ENCODE data around the gene ANKIB1.

ANKIB1 gene

DNA sequence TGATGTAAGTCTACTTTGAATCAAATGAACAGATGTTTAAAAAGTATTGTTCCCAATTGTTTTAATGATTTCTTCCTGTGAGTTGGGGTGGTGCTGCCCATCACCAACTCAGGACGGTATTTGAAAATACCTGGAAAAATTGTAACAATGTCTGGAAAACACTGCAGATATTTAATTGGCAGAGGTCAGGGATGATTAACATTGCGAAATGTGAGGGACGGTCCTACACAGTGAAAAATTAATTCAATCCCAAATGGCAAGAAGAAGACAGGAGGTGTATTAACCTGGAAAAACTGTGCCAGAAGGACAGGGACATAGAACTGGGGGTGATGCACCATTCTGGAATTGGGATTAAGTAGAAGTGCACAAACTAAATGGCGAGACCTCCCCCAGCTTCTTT is 29.6 kb downstream of the ANKIB1 start:
- no peaks in the 10 kb centered on the region for H3K9me3 ChIP-seq (ENCODE audit: control insufficient read depth in 1 of 2, low read length in 2 of 2)
- no peak overlapping the region for H3K4me3 ChIP-seq (ENCODE audit: low read depth in 1 of 2, low read length in 2 of 2)
- H3K27me3 ChIP-seq (ENCODE audit: low read depth, low read length) = no peaks in the 10 kb centered on the region
- H3K36me3 ChIP-seq (ENCODE audit: control insufficient read depth in 1 of 2, insufficient read depth in 2 of 2, low read length in 2 of 2) = no peaks in the 10 kb centered on the region
- no peaks in the 10 kb centered on the region for H3K4me1 ChIP-seq (ENCODE audit: control insufficient read depth in 1 of 2, insufficient read depth in 2 of 2, low read length in 2 of 2)
- H3K27ac ChIP-seq (ENCODE audit: low read length) = no peak overlapping the region

DNA sequence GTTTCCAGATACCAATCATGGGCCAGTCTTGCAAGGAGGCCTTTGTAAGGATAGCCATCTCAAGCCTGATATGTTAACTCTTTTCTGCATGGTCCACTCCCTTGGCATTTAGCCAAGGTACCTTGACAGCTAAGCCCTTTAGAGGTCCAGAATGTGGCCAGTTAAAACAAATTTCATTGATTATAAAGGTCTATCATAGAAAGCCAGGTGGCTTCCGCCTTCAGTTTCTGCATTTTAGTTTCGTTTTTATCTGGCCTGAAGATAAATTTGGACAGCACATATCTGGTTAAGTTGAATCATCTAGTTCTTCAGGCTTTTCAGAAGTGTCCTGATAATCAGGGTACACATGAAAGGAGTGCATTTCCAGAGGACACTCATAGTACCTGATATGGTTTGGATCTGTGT is 30.7 kb downstream of the ANKIB1 start:
- Histone ChIP-seq H3K27me3 (ENCODE audit: low read depth, low read length) (no peaks in the 10 kb centered on the region), H3K36me3 (ENCODE audit: control insufficient read depth in 1 of 2, insufficient read depth in 2 of 2, low read length in 2 of 2) (peaks cover 0 to 6% of the 10 kb centered on the region in 2 donors), H3K27ac (ENCODE audit: low read length) (no peak overlapping the region), H3K4me3 (ENCODE audit: low read depth in 1 of 2, low read length in 2 of 2) (no peak overlapping the region), H3K4me1 (ENCODE audit: control insufficient read depth in 1 of 2, insufficient read depth in 2 of 2, low read length in 2 of 2) (no peaks in the 10 kb centered on the region), H3K9me3 (ENCODE audit: control insufficient read depth in 1 of 2, low read length in 2 of 2) (no peaks in the 10 kb centered on the region)

- Histone ChIP-seq H3K4me1 (ENCODE audit: control insufficient read depth in 1 of 2, insufficient read depth in 2 of 2, low read length in 2 of 2) (peaks cover 0 to 11% of the 10 kb centered on the region in 2 donors), H3K4me3 (ENCODE audit: low read depth in 1 of 2, low read length in 2 of 2) (no peak overlapping the region), H3K9me3 (ENCODE audit: control insufficient read depth in 1 of 2, low read length in 2 of 2) (no peaks in the 10 kb centered on the region), H3K27ac (ENCODE audit: low read length) (no peak overlapping the region), H3K36me3 (ENCODE audit: control insufficient read depth in 1 of 2, insufficient read depth in 2 of 2, low read length in 2 of 2) (peaks cover 0 to 6% of the 10 kb centered on the region in 2 donors), H3K27me3 (ENCODE audit: low read depth, low read length) (no peaks in the 10 kb centered on the region)
These were observed 33.7 kb downstream of the ANKIB1 start for GRCh38 chr7:92279396-92280031.

DNA sequence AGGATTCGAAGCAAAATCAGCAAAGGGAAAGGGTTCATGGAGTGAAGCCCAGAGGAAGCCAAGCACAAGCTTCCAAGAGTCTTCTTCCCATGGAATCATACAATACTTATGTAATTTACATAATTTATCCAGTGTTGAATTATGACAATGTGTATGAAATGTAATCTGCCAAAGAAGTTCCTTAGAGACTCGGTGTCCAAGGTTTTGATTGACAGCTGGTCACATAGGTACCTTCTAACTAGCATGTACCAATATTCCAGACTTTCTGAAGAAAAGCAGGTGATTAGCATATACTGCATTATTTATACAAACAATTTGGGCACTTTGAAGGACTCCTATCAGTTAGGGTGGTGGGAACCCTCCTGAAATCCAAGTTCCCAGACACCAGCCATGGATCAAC is 35.3 kb downstream of the ANKIB1 start:
- Histone ChIP-seq H3K4me1 (ENCODE audit: control insufficient read depth in 1 of 2, insufficient read depth in 2 of 2, low read length in 2 of 2) (peaks cover 0 to 11% of the 10 kb centered on the region in 2 donors), H3K4me3 (ENCODE audit: low read depth in 1 of 2, low read length in 2 of 2) (no peak overlapping the region), H3K9me3 (ENCODE audit: control insufficient read depth in 1 of 2, low read length in 2 of 2) (no peaks in the 10 kb centered on the region), H3K27me3 (ENCODE audit: low read depth, low read length) (no peaks in the 10 kb centered on the region), H3K36me3 (ENCODE audit: control insufficient read depth in 1 of 2, insufficient read depth in 2 of 2, low read length in 2 of 2) (peaks cover 0 to 6% of the 10 kb centered on the region in 2 donors), H3K27ac (ENCODE audit: low read length) (no peak overlapping the region)

DNA sequence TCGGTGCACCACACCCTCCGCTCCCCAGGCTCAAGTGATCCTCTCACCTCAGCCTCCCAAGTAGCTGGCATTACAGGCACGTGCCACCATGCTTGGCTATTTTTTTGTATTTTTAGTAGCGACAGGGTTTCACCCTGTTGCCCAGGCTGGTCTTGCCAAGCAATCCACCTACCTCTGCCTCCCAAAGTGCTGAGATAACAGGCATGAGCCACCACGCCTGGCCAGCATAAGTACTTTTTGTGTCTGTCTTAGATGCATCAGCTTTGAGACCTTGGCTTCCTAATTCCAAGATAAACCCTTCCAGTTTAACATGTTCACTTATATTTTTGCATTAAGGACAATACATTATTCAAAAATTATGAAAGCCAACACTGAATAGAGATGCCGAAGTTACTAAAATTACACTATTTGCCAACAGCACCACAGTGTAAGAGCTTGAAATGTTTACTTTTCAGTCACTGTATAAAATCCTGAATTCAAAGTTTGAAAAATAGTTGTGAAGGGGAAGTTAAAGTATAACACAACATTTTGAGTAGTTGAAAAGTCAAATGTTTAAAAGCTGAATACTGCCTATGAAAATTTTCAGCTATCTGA is 36.5 kb downstream of the ANKIB1 start:
- H3K27me3 ChIP-seq (ENCODE audit: low read depth, low read length) = no peaks in the 10 kb centered on the region
- no peak overlapping the region for H3K27ac ChIP-seq (ENCODE audit: low read length)
- no peak overlapping the region for H3K4me3 ChIP-seq (ENCODE audit: low read depth in 1 of 2, low read length in 2 of 2)
- peaks cover 0 to 6% of the 10 kb centered on the region in 2 donors for H3K36me3 ChIP-seq (ENCODE audit: control insufficient read depth in 1 of 2, insufficient read depth in 2 of 2, low read length in 2 of 2)
- H3K9me3 ChIP-seq (ENCODE audit: control insufficient read depth in 1 of 2, low read length in 2 of 2) = no peaks in the 10 kb centered on the region
- peaks cover 0 to 11% of the 10 kb centered on the region in 2 donors for H3K4me1 ChIP-seq (ENCODE audit: control insufficient read depth in 1 of 2, insufficient read depth in 2 of 2, low read length in 2 of 2)

- Histone ChIP-seq H3K9me3 (ENCODE audit: control insufficient read depth in 1 of 2, low read length in 2 of 2) (no peaks in the 10 kb centered on the region), H3K4me1 (ENCODE audit: control insufficient read depth in 1 of 2, insufficient read depth in 2 of 2, low read length in 2 of 2) (peaks cover 0 to 11% of the 10 kb centered on the region in 2 donors), H3K36me3 (ENCODE audit: control insufficient read depth in 1 of 2, insufficient read depth in 2 of 2, low read length in 2 of 2) (peaks cover 0 to 6% of the 10 kb centered on the region in 2 donors), H3K4me3 (ENCODE audit: low read depth in 1 of 2, low read length in 2 of 2) (no peak overlapping the region), H3K27me3 (ENCODE audit: low read depth, low read length) (no peaks in the 10 kb centered on the region), H3K27ac (ENCODE audit: low read length) (no peak overlapping the region)
These were observed 37.2 kb downstream of the ANKIB1 start for GRCh38 chr7:92282930-92283329.

GRCh38 chr7:92289321-92289720 is 43.5 kb downstream of the ANKIB1 start:
- H3K4me3 ChIP-seq (ENCODE audit: low read depth in 1 of 2, low read length in 2 of 2) = no peak overlapping the region
- H3K9me3 ChIP-seq (ENCODE audit: control insufficient read depth in 1 of 2, low read length in 2 of 2) = peaks cover 0 to 3% of the 10 kb centered on the region in 2 donors
- no peak overlapping the region for H3K27ac ChIP-seq (ENCODE audit: low read length)
- peaks cover 8 to 9% of the 10 kb centered on the region in 2 donors for H3K4me1 ChIP-seq (ENCODE audit: control insufficient read depth in 1 of 2, insufficient read depth in 2 of 2, low read length in 2 of 2)
- H3K36me3 ChIP-seq (ENCODE audit: control insufficient read depth in 1 of 2, insufficient read depth in 2 of 2, low read length in 2 of 2) = no peaks in the 10 kb centered on the region
- H3K27me3 ChIP-seq (ENCODE audit: low read depth, low read length) = no peaks in the 10 kb centered on the region

DNA sequence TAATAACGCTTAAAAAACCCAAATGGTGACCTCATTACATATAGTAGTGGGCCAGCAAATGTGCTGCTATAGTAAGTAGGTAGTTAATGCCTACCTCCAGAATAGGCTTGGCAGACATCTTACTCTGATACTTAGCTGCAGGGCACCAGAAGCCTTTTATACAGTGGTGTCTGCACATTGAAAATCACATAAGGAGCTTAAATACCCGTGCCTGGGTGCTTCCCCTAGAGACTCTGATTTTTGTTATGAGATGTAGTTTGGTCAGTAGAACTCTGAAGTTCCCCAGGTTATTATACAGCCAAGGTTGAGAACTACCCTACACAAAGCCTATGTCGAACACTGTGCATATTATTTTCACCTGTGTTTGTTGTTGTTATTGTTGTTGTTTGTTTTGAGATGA is 47.2 kb downstream of the ANKIB1 start:
- H3K27me3 ChIP-seq (ENCODE audit: low read depth, low read length) = no peaks in the 10 kb centered on the region
- peaks cover 9 to 11% of the 10 kb centered on the region in 2 donors for H3K4me1 ChIP-seq (ENCODE audit: control insufficient read depth in 1 of 2, insufficient read depth in 2 of 2, low read length in 2 of 2)
- H3K9me3 ChIP-seq (ENCODE audit: control insufficient read depth in 1 of 2, low read length in 2 of 2) = peaks cover 0 to 3% of the 10 kb centered on the region in 2 donors
- no peaks in the 10 kb centered on the region for H3K36me3 ChIP-seq (ENCODE audit: control insufficient read depth in 1 of 2, insufficient read depth in 2 of 2, low read length in 2 of 2)
- no peak overlapping the region for H3K27ac ChIP-seq (ENCODE audit: low read length)
- H3K4me3 ChIP-seq (ENCODE audit: low read depth in 1 of 2, low read length in 2 of 2) = peak overlapping the region in 1 of 2 donors; percentile 52

DNA sequence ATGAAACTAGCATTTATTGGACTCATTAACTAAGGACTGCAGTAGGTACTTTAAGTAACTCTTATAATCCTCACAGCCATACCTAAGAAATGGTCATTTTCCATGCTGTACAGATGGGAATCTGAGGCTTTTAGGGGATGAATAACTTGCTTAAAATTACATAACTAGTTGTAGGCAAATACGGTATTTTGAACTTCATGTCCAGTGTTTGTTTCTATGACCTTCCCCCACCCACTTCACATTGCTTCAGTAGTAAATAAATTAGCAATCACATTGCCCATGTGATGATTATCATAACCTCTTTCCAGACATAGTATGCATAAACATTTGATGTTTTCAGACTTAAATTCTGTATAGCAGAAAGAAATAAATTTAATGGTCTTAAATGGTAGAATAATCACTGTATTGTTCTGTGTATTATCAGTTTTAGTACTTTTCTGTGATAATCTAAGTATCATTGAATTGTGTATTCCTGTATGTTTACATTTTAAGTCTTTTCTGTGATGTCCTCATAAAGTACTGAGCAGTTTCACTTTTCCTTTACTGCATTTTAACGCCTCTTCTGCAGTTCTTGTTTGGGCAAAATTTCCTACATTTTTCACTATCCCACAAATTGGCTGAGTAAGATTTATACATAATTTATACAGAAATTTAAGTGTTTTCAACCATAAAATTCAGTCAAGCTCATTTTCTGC is 48.3 kb downstream of the ANKIB1 start:
- Histone ChIP-seq H3K4me1 (ENCODE audit: control insufficient read depth in 1 of 2, insufficient read depth in 2 of 2, low read length in 2 of 2) (peaks cover 9 to 11% of the 10 kb centered on the region in 2 donors), H3K27ac (ENCODE audit: low read length) (peak overlapping the region; percentile 15), H3K9me3 (ENCODE audit: control insufficient read depth in 1 of 2, low read length in 2 of 2) (no peaks in the 10 kb centered on the region), H3K36me3 (ENCODE audit: control insufficient read depth in 1 of 2, insufficient read depth in 2 of 2, low read length in 2 of 2) (no peaks in the 10 kb centered on the region), H3K4me3 (ENCODE audit: low read depth in 1 of 2, low read length in 2 of 2) (peak overlapping the region; percentile 35 to 52), H3K27me3 (ENCODE audit: low read depth, low read length) (no peaks in the 10 kb centered on the region)

DNA sequence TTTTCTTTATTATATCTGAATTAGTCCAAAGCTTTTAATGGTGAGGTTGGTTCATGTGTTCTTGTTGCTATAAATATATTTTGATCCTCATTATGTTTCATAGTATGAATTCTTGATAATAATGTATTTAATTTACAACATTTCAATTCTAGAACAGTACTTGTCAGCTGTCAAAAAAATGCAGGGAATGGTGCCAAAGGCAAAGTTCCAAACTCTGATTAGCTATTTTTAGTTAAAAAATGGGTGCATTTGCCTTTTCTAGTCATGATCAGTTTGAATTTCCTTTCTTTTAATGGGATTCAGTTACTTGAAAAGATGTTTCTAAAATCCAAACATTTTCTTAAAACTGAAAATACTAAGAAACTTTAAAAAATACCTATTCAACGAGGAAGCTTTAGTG is 49.6 kb downstream of the ANKIB1 start:
- Histone ChIP-seq H3K9me3 (ENCODE audit: control insufficient read depth in 1 of 2, low read length in 2 of 2) (no peaks in the 10 kb centered on the region), H3K4me1 (ENCODE audit: control insufficient read depth in 1 of 2, insufficient read depth in 2 of 2, low read length in 2 of 2) (peaks cover 9 to 11% of the 10 kb centered on the region in 2 donors), H3K27me3 (ENCODE audit: low read depth, low read length) (no peaks in the 10 kb centered on the region), H3K36me3 (ENCODE audit: control insufficient read depth in 1 of 2, insufficient read depth in 2 of 2, low read length in 2 of 2) (no peaks in the 10 kb centered on the region), H3K4me3 (ENCODE audit: low read depth in 1 of 2, low read length in 2 of 2) (no peak overlapping the region), H3K27ac (ENCODE audit: low read length) (no peak overlapping the region)

DNA sequence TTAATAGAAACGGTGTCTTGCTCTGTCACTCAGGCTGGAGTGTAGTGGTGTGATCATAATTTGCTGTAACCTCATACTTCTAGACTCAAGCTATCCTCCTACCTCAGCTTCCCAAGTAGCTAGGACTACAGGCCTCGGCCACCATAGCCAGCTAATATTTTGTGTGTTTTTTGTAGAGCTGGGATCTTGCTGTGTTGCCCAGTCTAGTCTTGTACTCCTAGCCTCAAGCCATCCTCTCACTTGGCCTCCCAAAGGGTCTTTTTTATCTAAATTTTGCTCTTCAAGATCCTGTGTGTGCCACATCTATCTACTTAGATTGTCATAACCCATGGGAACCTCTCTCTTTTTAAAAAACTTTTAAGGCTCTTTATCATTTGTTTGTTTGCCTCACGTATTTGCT is 50.5 kb downstream of the ANKIB1 start:
- Histone ChIP-seq H3K9me3 (ENCODE audit: control insufficient read depth in 1 of 2, low read length in 2 of 2) (no peaks in the 10 kb centered on the region), H3K27ac (ENCODE audit: low read length) (no peak overlapping the region), H3K4me3 (ENCODE audit: low read depth in 1 of 2, low read length in 2 of 2) (no peak overlapping the region)

More for the DNA sequence above, 50.5 kb downstream of the ANKIB1 start:
- H3K4me1 ChIP-seq (ENCODE audit: control insufficient read depth in 1 of 2, insufficient read depth in 2 of 2, low read length in 2 of 2) = peaks cover 9 to 11% of the 10 kb centered on the region in 2 donors
- H3K36me3 ChIP-seq (ENCODE audit: control insufficient read depth in 1 of 2, insufficient read depth in 2 of 2, low read length in 2 of 2) = no peaks in the 10 kb centered on the region
- H3K27me3 ChIP-seq (ENCODE audit: low read depth, low read length) = no peaks in the 10 kb centered on the region
